Stimulated activated CD4-positive, alpha-beta T cell treated with anti-CD3 and anti-CD28 coated beads, TNF-alpha, amount 100 ng/mL, for 1 hour (primary cell): ENCODE measurements around the gene CLEC1B.
"Not testable (repeated sequence)": the region's sequence is repeated elsewhere in the genome, so short reads cannot be mapped to it uniquely, and the experiment has no call there.

Source experiments
- DNase-seq, 3 donors: peaks; one replicate each; pipeline ENCODE4 v3.0.0-alpha.2; 2020; ENCODE audit warnings: low read depth in 3 of 3, low spot score in 1 of 3

Gene CLEC1B

GRCh38 chr12:9975614-9976013, 23.3 kb downstream of the CLEC1B start:
- no peak for DNase-seq

GRCh38 chr12:9974731-9975130, 24.2 kb downstream of the CLEC1B start:
- DNase-seq = not testable (repeated sequence)

GRCh38 chr12:9973949-9974348, 25.0 kb downstream of the CLEC1B start:
- no peak for DNase-seq

- no peak for DNase-seq
Observed at GRCh38 chr12:9971181-9971580, 27.7 kb downstream of the CLEC1B start, which contains the start of gene CLEC12A. TSS of gene CLEC12A (plus strand) at chr12:9971409. CDS start at chr12:9971597, 188 bp downstream.

- DNase-seq = no peak
Observed at GRCh38 chr12:9969673-9970072, 29.2 kb downstream of the CLEC1B start.

- no peak for DNase-seq
Observed at GRCh38 chr12:9961901-9962300, 37.0 kb downstream of the CLEC1B start.

- DNase-seq = no peak
Observed at GRCh38 chr12:9961106-9961505, 37.8 kb downstream of the CLEC1B start.

- no peak for DNase-seq
Observed at GRCh38 chr12:9960590-9960989, 38.3 kb downstream of the CLEC1B start.

GRCh38 chr12:9957834-9958233, 41.1 kb downstream of the CLEC1B start:
- DNase-seq = no peak

- not testable (repeated sequence) for DNase-seq
Observed at GRCh38 chr12:9952954-9953729, 45.8 kb downstream of the CLEC1B start.

- no peak for DNase-seq
Observed at GRCh38 chr12:9951026-9951675, 47.8 kb downstream of the CLEC1B start.

GRCh38 chr12:9948606-9949296, 50.2 kb downstream of the CLEC1B start:
- DNase-seq = no peak

GRCh38 chr12:9947674-9948073, 51.2 kb downstream of the CLEC1B start:
- no peak for DNase-seq

GRCh38 chr12:9944391-9944790, 54.5 kb downstream of the CLEC1B start:
- DNase-seq = no peak

GRCh38 chr12:9943240-9943639, 55.7 kb downstream of the CLEC1B start:
- no peak for DNase-seq
